Endothelial cell of umbilical vein (primary cell): ENCODE data around the gene PIP5K1C. TPM values are rescaled to one million over a fixed set of nuclear protein-coding genes. Genes with fewer than 3 reads are reported as not detected.

Experiments
- BruUV-seq: library from RNA; stranded (reverse); fragments of 400-500 nt; replicated peaks from 2 replicates; lab custom pipeline; 2021; lab: Mats Ljungman, UMichigan
- CTCF ChIA-PET: fragments of 300-600, 350-600 bp; sonication (Branson Sonifier 250); formaldehyde crosslinking; loops from one replicate; lab custom pipeline; 2021; ENCODE audit warnings: antibody characterized with exemption, inconsistent platforms; lab: Charles Lee
- POLR2A ChIA-PET: fragments of 300-600, 350-600 bp; sonication (Branson Sonifier 250); formaldehyde crosslinking; loops from one replicate; lab custom pipeline; 2021; ENCODE audit warnings: antibody characterized with exemption, inconsistent platforms; lab: Charles Lee
- DNase-seq: peaks from one replicate; pipeline ENCODE4 v3.0.0-alpha.2; 2011; ENCODE audit warnings: low read depth, low spot score
- FAIRE-seq: peaks from 2 replicates; lab custom pipeline; 2011; peaks lifted over from hg19 to GRCh38; lab: Jason Lieb, UNC
- H2AFZ ChIP-seq: 2 replicates; pipeline ENCODE4 v1.6.0; 2012; ENCODE audit warnings: low read depth, low read length, control low read depth, inconsistent platforms
- H3K27ac ChIP-seq: 2 replicates; pipeline ENCODE4 v1.5.1; 2011; ENCODE audit warnings: low read depth, mild to moderate bottlenecking, control low read depth, low read length, moderate library complexity; ENCODE audit not compliant: insufficient read depth
- H3K27me3 ChIP-seq, 2 experiments: 2 replicates each; pipeline versions ENCODE4 v1.6.0 to v1.6.1; 2011; ENCODE audit warnings: low read length in 2 of 2, mixed read lengths in 1 of 2; ENCODE audit not compliant: control insufficient read depth in 2 of 2, insufficient read depth in 2 of 2
- H3K36me3 ChIP-seq, 2 experiments: 2 replicates in 1 of 2; 3 replicates in 1 of 2; pipeline ENCODE4 v1.5.1; 2011; ENCODE audit warnings: low read length in 2 of 2, mild to moderate bottlenecking in 1 of 2, moderate library complexity in 1 of 2; ENCODE audit not compliant: control insufficient read depth in 2 of 2, insufficient read depth in 2 of 2; ENCODE audit errors: extremely low read depth in 1 of 2
- H3K4me1 ChIP-seq: 3 replicates; pipeline ENCODE4 v1.5.1; 2011; ENCODE audit warnings: mild to moderate bottlenecking, low read length; ENCODE audit not compliant: control insufficient read depth, insufficient read depth; ENCODE audit errors: extremely low read depth
- H3K4me2 ChIP-seq: 2 replicates; pipeline ENCODE4 v1.6.1; 2011; ENCODE audit warnings: low read length, control low read depth, mixed read lengths; ENCODE audit not compliant: insufficient read depth
- H3K4me3 ChIP-seq, 3 experiments: fragments of 200-600 bp in 1 of 3; sonication (generic), shearing (Covaris generic) in 1 of 3; replicated peaks in 1 of 3; 2 replicates each; pipeline ENCODE4 v1.5.1; 2011 to 2016; ENCODE audit warnings: control low read depth in 3 of 3, low read length in 3 of 3, mild to moderate bottlenecking in 2 of 3, inconsistent platforms in 1 of 3, low read depth in 1 of 3, moderate library complexity in 1 of 3; ENCODE audit not compliant: insufficient read depth in 1 of 3
- H3K79me2 ChIP-seq: 2 replicates; pipeline ENCODE4 v1.6.0; 2012; ENCODE audit warnings: low read length, inconsistent platforms; ENCODE audit not compliant: control insufficient read depth, insufficient read depth
- H3K9ac ChIP-seq: replicated peaks from 2 replicates; pipeline ENCODE3; 2011; ENCODE audit warnings: low read length, control low read depth; ENCODE audit not compliant: insufficient read depth; ENCODE audit errors: extremely low read depth
- H3K9me1 ChIP-seq: replicated peaks from 3 replicates; pipeline ENCODE4 v1.6.0; 2011; ENCODE audit warnings: mild to moderate bottlenecking, low read length; ENCODE audit not compliant: control insufficient read depth, insufficient read depth; ENCODE audit errors: extremely low read depth
- H3K9me3 ChIP-seq: replicated peaks from 2 replicates; pipeline ENCODE4 v1.5.1; 2012; ENCODE audit warnings: low read length, inconsistent platforms; ENCODE audit not compliant: control insufficient read depth, insufficient read depth
- H4K20me1 ChIP-seq: replicated peaks from 2 replicates; pipeline ENCODE3; 2011; ENCODE audit warnings: mild to moderate bottlenecking, low read length; ENCODE audit not compliant: control insufficient read depth, insufficient read depth; ENCODE audit errors: extremely low read depth
- EZH2 ChIP-seq: IDR thresholded peaks from 2 replicates; pipeline ENCODE4 v1.6.1; 2012; ENCODE audit warnings: borderline replicate concordance, low read depth, mild to moderate bottlenecking, moderate library complexity, low read length, inconsistent platforms; ENCODE audit not compliant: severe bottlenecking
- FOS ChIP-seq: IDR thresholded peaks from 2 replicates; pipeline ENCODE4 v1.6.1; 2011; ENCODE audit warnings: mild to moderate bottlenecking, low read length, moderate library complexity, borderline replicate concordance; ENCODE audit not compliant: insufficient read depth
- GATA2 ChIP-seq: IDR thresholded peaks from 2 replicates; pipeline ENCODE4 v1.7.0; 2011; ENCODE audit warnings: low read depth, mild to moderate bottlenecking, moderate library complexity, mixed read lengths, low read length; ENCODE audit not compliant: insufficient read length, insufficient read depth
- JUN ChIP-seq: IDR thresholded peaks from 2 replicates; pipeline ENCODE4 v1.6.1; 2011; ENCODE audit warnings: borderline replicate concordance, low read depth; ENCODE audit not compliant: insufficient read length, insufficient read depth
- MYC ChIP-seq: IDR thresholded peaks from one replicate; pipeline ENCODE4 v1.6.1; 2011; ENCODE audit warnings: mild to moderate bottlenecking, low read depth, low read length
- POLR2A ChIP-seq: IDR thresholded peaks from 2 replicates; pipeline ENCODE4 v1.6.1; 2012; ENCODE audit warnings: low read depth, mild to moderate bottlenecking, control low read depth, low read length
- POLR2AphosphoS5 ChIP-seq: IDR thresholded peaks from 2 replicates; pipeline ENCODE4 v1.6.1; 2012; ENCODE audit warnings: low read depth, mild to moderate bottlenecking, control low read depth, low read length, moderate library complexity; ENCODE audit not compliant: insufficient read depth
- dilution Hi-C: fragments of 300-500 bp; cut with MboI; formaldehyde crosslinking; loops from one replicate; pipeline ENCODE4 v1.15.0; 2019; ENCODE audit warnings: low sequenced_read_pairs; ENCODE audit not compliant: extremely low pct_ligation_motif_present
- intact Hi-C: fragments of 100-400 bp; cut with micrococcal nuclease; formaldehyde crosslinking; loops from one replicate; pipeline ENCODE4 v1.10.0; 2022
- polyA plus RNA-seq, 4 experiments: library from polyadenylated mRNA; depleted of rRNA in 3 of 4; stranded (reverse) in 3 of 4; unstranded in 1 of 4; fragments of >200 nt; gene quantifications; 2 replicates each; pipeline versions ENCODE4 v1.2.1 to v1.2.3, GENCODE V29; 2011 to 2012; ENCODE audit warnings: missing spikeins in 1 of 4
- total RNA-seq: library from RNA; stranded (reverse); gene quantifications from 2 replicates; pipeline ENCODE4 v1.2.3, GENCODE V29; 2021
- TF ChIP-seq, protein P1 (sequence below): IDR thresholded peaks from 2 replicates; pipeline ENCODE4 v1.6.1; 2011; ENCODE audit not compliant: insufficient read depth, insufficient read length
- TF ChIP-seq, protein P2 (sequence below), 2 donors: IDR thresholded peaks; 1 replicate in 1 of 2; 2 replicates in 1 of 2; pipeline ENCODE4 v1.5.1; 2011; ENCODE audit warnings: low read length in 2 of 2, mild to moderate bottlenecking in 2 of 2, moderate library complexity in 2 of 2, control low read depth in 1 of 2, inconsistent platforms in 1 of 2, low read depth in 1 of 2; ENCODE audit not compliant: insufficient read depth in 1 of 2; ENCODE audit errors: extremely low read depth in 1 of 2

The PIP5K1C gene
- total and polyA plus RNA-seq, 2 donors (not counting 3 experiments of a cell fraction or from before 2014, with no cell fraction given): 31.6 to 79.5 TPM

DNA sequence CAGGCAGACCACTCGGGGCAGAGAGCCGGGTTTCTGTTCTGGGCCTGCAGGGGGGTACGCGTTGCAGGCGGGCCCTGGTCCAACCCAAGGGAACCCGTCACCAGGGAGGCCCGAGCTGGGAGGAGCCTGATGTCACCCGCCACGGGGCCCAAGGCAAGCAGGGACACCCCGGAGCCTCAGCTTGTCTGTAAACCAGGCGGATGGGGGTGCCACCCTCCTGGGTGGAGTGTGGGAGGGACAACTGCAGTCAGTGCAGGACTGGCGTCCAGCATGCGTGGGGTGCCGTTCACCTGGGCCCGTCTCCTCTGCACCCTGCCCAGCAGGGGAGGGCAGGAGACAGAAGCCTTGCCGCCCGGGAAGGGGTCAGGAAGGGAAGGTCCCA lies 80.6 kb downstream of the PIP5K1C start:
- POLR2A ChIA-PET: no interaction called here
- TF ChIP-seq JUN (no peak), MYC (no peak), GATA2 (no peak), POLR2A (no peak), POLR2AphosphoS5 (no peak), FOS (no peak), EZH2 (no peak)
- TF ChIP-seq, protein P1, sequence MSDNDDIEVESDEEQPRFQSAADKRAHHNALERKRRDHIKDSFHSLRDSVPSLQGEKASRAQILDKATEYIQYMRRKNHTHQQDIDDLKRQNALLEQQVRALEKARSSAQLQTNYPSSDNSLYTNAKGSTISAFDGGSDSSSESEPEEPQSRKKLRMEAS: no peak
- TF ChIP-seq, protein P2, sequence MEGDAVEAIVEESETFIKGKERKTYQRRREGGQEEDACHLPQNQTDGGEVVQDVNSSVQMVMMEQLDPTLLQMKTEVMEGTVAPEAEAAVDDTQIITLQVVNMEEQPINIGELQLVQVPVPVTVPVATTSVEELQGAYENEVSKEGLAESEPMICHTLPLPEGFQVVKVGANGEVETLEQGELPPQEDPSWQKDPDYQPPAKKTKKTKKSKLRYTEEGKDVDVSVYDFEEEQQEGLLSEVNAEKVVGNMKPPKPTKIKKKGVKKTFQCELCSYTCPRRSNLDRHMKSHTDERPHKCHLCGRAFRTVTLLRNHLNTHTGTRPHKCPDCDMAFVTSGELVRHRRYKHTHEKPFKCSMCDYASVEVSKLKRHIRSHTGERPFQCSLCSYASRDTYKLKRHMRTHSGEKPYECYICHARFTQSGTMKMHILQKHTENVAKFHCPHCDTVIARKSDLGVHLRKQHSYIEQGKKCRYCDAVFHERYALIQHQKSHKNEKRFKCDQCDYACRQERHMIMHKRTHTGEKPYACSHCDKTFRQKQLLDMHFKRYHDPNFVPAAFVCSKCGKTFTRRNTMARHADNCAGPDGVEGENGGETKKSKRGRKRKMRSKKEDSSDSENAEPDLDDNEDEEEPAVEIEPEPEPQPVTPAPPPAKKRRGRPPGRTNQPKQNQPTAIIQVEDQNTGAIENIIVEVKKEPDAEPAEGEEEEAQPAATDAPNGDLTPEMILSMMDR (IDR thresholded peaks at IDR 0.05; ENCODE audit: extremely low read depth in 1 of 2, insufficient read depth in 1 of 2, low read depth in 1 of 2, low read length in 2 of 2): no peak
- FAIRE-seq: no peak
- Histone ChIP-seq H3K27ac (no peak overlapping the region), H2AFZ (no peak overlapping the region), H4K20me1 (no peaks in the 10 kb centered on the region), H3K9me3 (no peaks in the 10 kb centered on the region), H3K36me3 (peaks cover 0 to 25% of the 10 kb centered on the region in 2 experiments), H3K4me2 (no peak overlapping the region), H3K4me3 (no peak overlapping the region), H3K9ac (no peak overlapping the region), H3K79me2 (no peaks in the 10 kb centered on the region), H3K4me1 (no peaks in the 10 kb centered on the region), H3K27me3 (no peaks in the 10 kb centered on the region), H3K9me1 (no peaks in the 10 kb centered on the region)
- intact Hi-C loops (loop anchor here (10.0 kb wide), 1 partner anchor 85 kb away; the partner anchor contains the start of genes PIP5K1C and TJP3), dilution Hi-C loops (no loop called here)
- DNase-seq: no peak
- BruUV-seq: no TSS peak
- CTCF ChIA-PET: interaction anchor here (0.8 to 2.1 kb wide), 5 partner anchors 12 to 75 kb away, joined by 3 to 13 read pairs (median 5); partner anchors contain the start of gene GIPC3
